GM18861 (cell line): ENCODE results near the gene KCNJ6.
"Not testable (repeated sequence)": the region's sequence is repeated elsewhere in the genome, so short reads cannot be mapped to it uniquely, and the experiment has no call there.

Experiments
- ATAC-seq: cut with Tn5 transposase; IDR thresholded peaks from one replicate; pipeline ENCODE4 v1.9.1; 2021; ENCODE audit not compliant: unreplicated experiment

The KCNJ6 gene

GRCh38 chr21:37784591-37785318 is 131.5 kb downstream of the KCNJ6 start:
- ATAC-seq = no peak

GRCh38 chr21:37783016-37783415 is 133.2 kb downstream of the KCNJ6 start:
- no peak for ATAC-seq

- no peak for ATAC-seq
These were observed 135.0 kb downstream of the KCNJ6 start for GRCh38 chr21:37780991-37781983.

GRCh38 chr21:37771181-37771580 is 145.1 kb downstream of the KCNJ6 start:
- no peak for ATAC-seq

GRCh38 chr21:37770461-37770860 is 145.8 kb downstream of the KCNJ6 start:
- ATAC-seq = no peak

- ATAC-seq = no peak
These were observed 146.6 kb downstream of the KCNJ6 start for GRCh38 chr21:37769656-37770055.

- ATAC-seq = no peak
These were observed 148.3 kb downstream of the KCNJ6 start for GRCh38 chr21:37767984-37768383.

GRCh38 chr21:37766129-37766528 is 150.1 kb downstream of the KCNJ6 start:
- ATAC-seq = no peak

- ATAC-seq = no peak
These were observed 150.9 kb downstream of the KCNJ6 start for GRCh38 chr21:37765221-37765900.

- no peak for ATAC-seq
These were observed 151.6 kb downstream of the KCNJ6 start for GRCh38 chr21:37764691-37765090.

- ATAC-seq = no peak
These were observed 153.0 kb downstream of the KCNJ6 start for GRCh38 chr21:37763298-37763697.

- no peak for ATAC-seq
These were observed 153.7 kb downstream of the KCNJ6 start for GRCh38 chr21:37762606-37763005.

- not testable (repeated sequence) for ATAC-seq
These were observed 154.9 kb downstream of the KCNJ6 start for GRCh38 chr21:37761406-37761805.

GRCh38 chr21:37759777-37760176 is 156.5 kb downstream of the KCNJ6 start:
- no peak for ATAC-seq

GRCh38 chr21:37758982-37759381 is 157.3 kb downstream of the KCNJ6 start:
- ATAC-seq = no peak

- no peak for ATAC-seq
These were observed 158.5 kb downstream of the KCNJ6 start for GRCh38 chr21:37757606-37758376.

- no peak for ATAC-seq
These were observed 163.1 kb downstream of the KCNJ6 start for GRCh38 chr21:37753122-37753599.

- ATAC-seq = no peak
These were observed 164.8 kb downstream of the KCNJ6 start for GRCh38 chr21:37751268-37751975.

- ATAC-seq = no peak
These were observed 167.1 kb downstream of the KCNJ6 start for GRCh38 chr21:37749132-37749531.

- no peak for ATAC-seq
These were observed 167.9 kb downstream of the KCNJ6 start for GRCh38 chr21:37748351-37748750.
